Transverse colon (tissue), 4 donors: ENCODE results near the gene LEMD3.

Experiments used
- EP300 ChIP-seq: sonication (generic); formaldehyde crosslinking; IDR thresholded peaks from one replicate; pipeline ENCODE4 v1.6.1; 2017; ENCODE audit warnings: antibody characterized with exemption, low read depth
- POLR2A ChIP-seq: fragments of 450-650 bp; IDR thresholded peaks from one replicate; pipeline ENCODE4 v1.6.1; 2016; ENCODE audit warnings: antibody characterized with exemption, mild to moderate bottlenecking, moderate library complexity
- POLR2AphosphoS5 ChIP-seq, 3 donors: sonication (generic); formaldehyde crosslinking; IDR thresholded peaks; one replicate each; pipeline ENCODE4 v1.6.1; 2016; ENCODE audit warnings: antibody characterized with exemption in 3 of 3
- TF ChIP-seq, protein P1 (sequence below), 5 experiments: fragments of 200-600 bp in 3 of 5; fragments of 450-650 bp in 2 of 5; sonication (generic) in 3 of 5; IDR thresholded peaks; 1 replicate in 2 of 5; 2 replicates in 3 of 5; pipeline ENCODE4 v1.5.1; 2016 to 2017; ENCODE audit warnings: antibody characterized with exemption in 5 of 5, inconsistent platforms in 3 of 5, mild to moderate bottlenecking in 2 of 5, moderate library complexity in 1 of 5

DNA sequence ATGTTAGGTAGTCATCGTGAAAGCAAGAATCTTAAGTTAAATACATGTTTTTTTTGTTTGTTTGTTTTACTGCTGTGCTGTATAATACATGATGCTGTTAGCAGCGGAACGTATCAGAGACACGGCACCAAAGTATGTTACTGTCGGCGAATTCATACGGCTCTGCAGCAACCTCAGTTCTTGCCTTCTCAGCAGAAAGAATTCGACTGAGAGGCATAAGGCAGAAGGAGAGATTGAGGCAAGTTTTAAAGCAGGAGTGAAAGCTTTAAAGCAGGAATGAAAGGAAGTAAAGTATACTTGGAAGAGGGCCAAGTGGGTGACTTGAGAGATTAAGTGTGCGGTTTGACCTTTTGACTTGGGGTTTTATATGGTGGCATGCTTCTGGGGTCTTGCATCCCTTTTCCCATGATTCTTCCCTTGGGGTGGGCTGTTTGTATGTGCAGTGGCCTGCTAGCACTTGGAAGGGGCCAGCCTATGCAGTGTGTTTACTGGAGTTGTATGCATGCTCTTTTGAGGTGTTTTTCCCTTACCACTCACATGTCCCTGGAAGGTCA, 23.7 kb downstream of the LEMD3 start:
- TF ChIP-seq, protein P1, sequence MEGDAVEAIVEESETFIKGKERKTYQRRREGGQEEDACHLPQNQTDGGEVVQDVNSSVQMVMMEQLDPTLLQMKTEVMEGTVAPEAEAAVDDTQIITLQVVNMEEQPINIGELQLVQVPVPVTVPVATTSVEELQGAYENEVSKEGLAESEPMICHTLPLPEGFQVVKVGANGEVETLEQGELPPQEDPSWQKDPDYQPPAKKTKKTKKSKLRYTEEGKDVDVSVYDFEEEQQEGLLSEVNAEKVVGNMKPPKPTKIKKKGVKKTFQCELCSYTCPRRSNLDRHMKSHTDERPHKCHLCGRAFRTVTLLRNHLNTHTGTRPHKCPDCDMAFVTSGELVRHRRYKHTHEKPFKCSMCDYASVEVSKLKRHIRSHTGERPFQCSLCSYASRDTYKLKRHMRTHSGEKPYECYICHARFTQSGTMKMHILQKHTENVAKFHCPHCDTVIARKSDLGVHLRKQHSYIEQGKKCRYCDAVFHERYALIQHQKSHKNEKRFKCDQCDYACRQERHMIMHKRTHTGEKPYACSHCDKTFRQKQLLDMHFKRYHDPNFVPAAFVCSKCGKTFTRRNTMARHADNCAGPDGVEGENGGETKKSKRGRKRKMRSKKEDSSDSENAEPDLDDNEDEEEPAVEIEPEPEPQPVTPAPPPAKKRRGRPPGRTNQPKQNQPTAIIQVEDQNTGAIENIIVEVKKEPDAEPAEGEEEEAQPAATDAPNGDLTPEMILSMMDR (IDR thresholded peaks at IDR 0.05) = no peak
- no peak for TF ChIP-seq POLR2AphosphoS5 (IDR thresholded peaks at IDR 0.05)
- no peak for TF ChIP-seq POLR2A
- no peak for TF ChIP-seq EP300
